Fibroblast of mammary gland (primary cell): ENCODE measurements around the gene S1PR1.

Source experiments
- DNase-seq: peaks from one replicate; pipeline ENCODE4 v3.0.0-alpha.2; 2010; ENCODE audit warnings: low read depth
- H3K4me3 ChIP-seq: 2 replicates; pipeline ENCODE4 v1.5.1; 2011; ENCODE audit warnings: low read depth, mild to moderate bottlenecking, low read length, moderate library complexity; ENCODE audit not compliant: control insufficient read depth
- TF ChIP-seq, protein P1 (sequence below): conservative IDR thresholded peaks from 2 replicates; pipeline ENCODE4 v1.5.1; 2011; ENCODE audit warnings: low read depth, low read length, inconsistent platforms; ENCODE audit not compliant: control insufficient read depth, insufficient read depth

S1PR1 gene

GRCh38 chr1:101284622-101285218 is 47.9 kb downstream of the S1PR1 start:
- TF ChIP-seq, protein P1, sequence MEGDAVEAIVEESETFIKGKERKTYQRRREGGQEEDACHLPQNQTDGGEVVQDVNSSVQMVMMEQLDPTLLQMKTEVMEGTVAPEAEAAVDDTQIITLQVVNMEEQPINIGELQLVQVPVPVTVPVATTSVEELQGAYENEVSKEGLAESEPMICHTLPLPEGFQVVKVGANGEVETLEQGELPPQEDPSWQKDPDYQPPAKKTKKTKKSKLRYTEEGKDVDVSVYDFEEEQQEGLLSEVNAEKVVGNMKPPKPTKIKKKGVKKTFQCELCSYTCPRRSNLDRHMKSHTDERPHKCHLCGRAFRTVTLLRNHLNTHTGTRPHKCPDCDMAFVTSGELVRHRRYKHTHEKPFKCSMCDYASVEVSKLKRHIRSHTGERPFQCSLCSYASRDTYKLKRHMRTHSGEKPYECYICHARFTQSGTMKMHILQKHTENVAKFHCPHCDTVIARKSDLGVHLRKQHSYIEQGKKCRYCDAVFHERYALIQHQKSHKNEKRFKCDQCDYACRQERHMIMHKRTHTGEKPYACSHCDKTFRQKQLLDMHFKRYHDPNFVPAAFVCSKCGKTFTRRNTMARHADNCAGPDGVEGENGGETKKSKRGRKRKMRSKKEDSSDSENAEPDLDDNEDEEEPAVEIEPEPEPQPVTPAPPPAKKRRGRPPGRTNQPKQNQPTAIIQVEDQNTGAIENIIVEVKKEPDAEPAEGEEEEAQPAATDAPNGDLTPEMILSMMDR, result no peak
- DNase-seq, result no peak
- no peak overlapping the region for H3K4me3 ChIP-seq

DNA sequence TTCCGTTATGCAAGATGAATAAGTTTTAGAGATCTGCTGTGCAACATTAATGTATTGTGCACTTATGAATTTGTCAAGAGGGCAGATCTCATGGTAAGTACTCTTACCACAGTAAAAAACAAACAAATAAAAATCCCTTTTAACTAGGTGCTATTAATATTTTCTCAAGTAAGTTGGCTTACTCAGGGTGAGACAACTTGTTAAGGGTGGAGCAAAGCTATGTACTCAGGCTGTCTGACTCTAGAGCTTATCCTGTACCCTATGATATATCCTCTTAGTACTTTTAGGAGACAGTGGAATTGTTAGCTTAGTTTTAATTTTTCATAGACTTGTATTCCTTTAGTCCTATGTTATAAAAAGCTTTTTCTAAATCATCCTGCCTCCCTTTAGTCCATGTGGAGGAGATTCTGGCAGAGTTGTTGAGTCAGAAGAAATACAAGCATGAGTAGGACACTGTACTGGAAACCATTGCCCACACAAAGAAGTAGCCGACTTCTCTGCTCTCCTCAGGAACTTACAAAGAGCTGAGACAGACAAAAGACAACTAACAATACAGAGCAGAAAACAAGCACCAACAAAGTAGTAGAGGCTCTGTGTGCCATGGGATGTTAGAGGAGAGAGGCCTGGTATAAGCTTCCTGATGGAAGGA is 49.2 kb downstream of the S1PR1 start:
- DNase-seq, result no peak
- no peak overlapping the region for H3K4me3 ChIP-seq
- TF ChIP-seq, protein P1, result no peak

DNA sequence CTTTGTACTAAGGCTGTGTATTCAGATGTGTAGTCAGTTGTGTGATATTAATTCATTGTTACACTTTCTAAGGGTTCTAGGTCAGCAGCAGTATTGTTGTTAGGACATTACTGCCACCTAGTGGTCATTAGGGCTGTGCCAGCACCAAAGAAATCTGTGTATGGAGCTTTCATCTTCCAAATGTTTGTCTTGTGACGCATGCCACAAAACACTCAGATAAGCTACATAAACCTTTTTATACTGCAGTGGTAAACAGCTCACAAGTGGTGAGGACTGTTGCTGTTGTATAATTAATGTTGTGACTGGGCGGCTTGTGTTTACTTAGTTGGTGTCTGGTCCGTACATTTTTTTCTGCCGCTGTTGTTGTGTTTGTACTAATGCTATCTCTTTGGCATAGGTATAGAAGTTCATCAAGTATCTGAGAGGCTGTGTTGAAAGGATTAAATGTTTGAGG is 51.7 kb downstream of the S1PR1 start:
- TF ChIP-seq, protein P1, result peak; percentile 94
- DNase-seq, result peak; percentile 91
- H3K4me3 ChIP-seq, result no peak overlapping the region

- TF ChIP-seq, protein P1, result no peak
- no peak for DNase-seq
- no peak overlapping the region for H3K4me3 ChIP-seq
Measured at GRCh38 chr1:101290119-101290921, 53.5 kb downstream of the S1PR1 start.
